Fibroblast of skin of left biceps (primary cell): Measurements from ENCODE around the gene PIPOX.

Source experiments
- DNase-seq, 2 experiments: peaks; one replicate each; pipeline ENCODE4 v3.0.0-alpha.2; 2013; ENCODE audit warnings: low read depth in 2 of 2

PIPOX gene

DNA sequence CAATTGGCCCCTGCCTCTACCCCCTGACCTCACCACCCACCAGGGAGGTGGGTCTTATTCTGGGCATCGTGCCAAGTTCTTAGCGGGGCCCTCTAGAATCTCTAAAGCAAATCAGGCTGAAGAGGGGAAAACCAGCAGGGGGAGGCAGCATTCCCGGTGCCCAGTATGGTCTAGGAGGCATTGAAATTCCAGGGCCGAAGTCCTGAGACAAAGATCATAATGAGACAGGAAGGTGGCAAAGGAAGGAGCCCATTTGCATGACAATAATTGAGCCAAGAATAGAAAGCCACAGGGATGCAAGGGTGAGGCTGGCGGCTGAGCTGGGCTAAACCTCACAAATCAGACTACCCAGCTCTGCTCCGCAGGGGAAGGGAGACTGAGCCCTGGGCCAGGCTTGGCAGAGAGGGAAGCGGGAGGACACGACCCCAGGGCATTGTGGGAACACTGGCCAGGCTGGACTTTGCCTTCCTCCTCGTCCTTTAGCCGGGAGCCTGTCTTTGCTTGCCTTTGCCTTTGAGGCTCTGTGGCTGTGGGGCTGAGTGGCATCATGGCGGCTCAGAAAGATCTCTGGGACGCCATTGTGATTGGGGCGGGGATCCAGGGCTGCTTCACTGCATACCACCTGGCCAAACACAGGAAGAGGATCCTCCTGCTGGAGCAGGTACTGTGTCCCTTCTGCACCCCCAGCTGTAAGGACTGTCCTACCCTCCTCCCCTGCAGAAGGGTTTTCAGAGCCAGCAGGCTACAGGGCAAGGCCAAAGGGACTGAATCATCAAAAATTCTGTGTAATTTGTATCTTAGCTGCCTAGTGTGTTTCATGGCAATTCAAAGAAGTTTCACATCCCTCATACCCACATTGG, at the start of gene PIPOX:
Gene PIPOX (plus strand): TSS at position 463 of the 860 bp plus-strand sequence. CDS start 85 bp downstream, at position 548.
- no peak for DNase-seq

DNA sequence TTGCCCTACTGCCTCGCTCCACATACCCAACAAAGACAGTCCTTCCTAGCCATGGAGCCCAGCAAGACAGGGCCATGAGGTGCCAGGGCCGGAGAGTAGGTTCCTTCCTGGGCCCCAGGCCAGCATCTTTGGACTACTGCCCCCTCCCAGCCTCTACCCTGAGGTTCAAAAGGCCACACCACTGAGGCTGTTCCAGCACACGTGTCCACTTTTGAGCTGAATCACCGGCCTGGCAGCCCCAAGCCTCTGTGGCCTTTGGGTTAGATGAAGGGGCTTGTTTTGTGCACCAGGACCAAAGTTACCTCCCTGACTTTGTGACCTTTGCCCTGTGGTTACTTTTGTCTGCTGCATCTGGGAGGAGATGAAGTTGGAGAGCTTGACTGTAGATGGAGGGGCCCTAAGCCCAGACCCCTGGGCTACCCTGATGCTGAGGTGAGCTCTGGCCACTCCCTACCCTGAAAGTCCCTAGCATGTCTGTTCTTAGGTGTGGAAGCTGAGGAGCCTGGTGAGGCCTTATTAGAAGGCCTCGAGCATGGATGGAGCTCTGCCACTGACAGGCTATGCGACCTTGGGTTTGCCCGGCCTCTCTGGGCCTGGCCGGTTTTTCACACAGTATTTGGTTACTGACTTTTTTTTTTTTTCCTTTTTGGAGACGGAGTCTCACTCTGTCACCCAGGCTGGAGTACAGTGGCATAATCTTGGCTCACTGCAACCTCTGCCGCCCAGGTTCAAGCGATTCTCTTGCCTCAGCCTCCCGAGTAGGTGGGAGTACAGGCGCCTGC, 49.1 kb upstream of the PIPOX start:
- no peak for DNase-seq

- DNase-seq, result no peak
Measured at GRCh38 chr17:28996554-28997096, 46.3 kb upstream of the PIPOX start.

DNA sequence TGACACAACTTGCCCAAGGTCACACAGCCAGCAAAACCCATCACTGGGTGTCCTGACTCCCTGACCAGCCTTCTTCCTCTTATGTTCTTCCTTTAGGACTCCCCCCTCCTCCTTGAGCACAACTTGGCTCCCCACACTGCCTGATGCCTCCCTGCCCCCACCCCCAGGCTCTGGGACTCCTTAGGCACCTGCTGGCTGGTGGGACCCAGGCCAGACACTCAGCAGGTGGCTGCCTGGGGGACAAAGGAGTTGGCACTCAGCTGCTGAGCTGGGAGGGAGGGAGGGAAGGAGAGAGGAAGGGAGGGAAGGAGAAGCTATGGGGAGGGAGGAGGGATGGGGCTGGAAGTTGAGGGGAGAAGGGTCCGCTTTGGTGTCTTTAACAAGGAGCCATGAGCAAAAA, 45.1 kb upstream of the PIPOX start:
- no peak for DNase-seq

- DNase-seq, result no peak
Measured at GRCh38 chr17:28999206-28999605, 43.7 kb upstream of the PIPOX start.

GRCh38 chr17:29000973-29001372, 42.0 kb upstream of the PIPOX start:
- no peak for DNase-seq

- no peak for DNase-seq
Measured at GRCh38 chr17:29002811-29003210, 40.1 kb upstream of the PIPOX start.

DNA sequence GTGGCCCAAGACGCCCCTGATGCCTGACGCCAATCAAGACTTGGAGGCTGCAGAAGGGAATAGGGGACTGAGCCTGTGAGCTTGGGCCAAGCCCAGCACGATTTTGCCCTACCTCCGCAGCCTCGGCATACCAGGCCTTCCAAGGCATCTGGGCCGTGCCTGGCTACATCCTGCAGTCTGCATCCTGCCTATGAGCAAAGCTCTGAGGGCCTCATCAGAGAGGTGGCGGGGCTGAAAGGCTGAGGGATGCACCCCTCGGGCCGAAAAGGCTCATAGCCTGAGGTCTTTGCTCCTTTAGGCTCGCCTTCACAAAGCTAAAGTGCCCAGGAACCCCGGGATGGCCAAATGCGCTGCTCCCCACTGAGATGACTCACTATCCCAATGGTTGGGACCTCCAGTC, 39.7 kb upstream of the PIPOX start:
- no peak for DNase-seq

DNA sequence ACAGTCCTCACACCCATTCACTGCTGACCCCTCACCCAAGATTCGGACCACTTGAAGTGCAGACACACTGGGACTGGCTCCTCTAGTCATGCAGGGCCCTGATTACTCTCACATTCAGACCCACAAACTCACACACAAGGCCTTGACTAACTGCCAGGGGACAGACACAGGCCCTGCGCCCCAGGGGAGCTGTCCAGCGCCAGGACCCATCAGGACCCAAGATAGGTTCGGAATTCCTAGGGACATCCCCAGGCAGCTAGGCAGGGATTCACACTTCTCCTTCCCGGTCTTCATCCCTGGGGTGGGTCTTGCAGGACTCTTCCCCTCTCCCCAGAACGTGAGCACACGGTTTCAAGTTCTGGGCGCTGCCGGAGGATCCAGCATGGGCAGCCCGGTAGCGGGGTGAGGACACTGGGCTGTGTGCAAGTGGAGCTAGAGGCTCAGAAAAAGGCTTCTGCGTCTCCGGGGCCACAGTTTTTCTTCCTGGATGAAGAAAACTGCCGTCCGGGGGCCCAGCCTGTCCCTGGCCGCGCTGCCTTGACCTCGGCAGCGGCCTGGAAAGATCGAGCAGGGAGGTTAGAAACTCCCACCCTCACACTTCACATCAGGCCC, 38.8 kb upstream of the PIPOX start:
- no peak for DNase-seq

- peak; percentile 7 to 8 for DNase-seq
Measured at GRCh38 chr17:29005936-29006511, 36.9 kb upstream of the PIPOX start, which contains the start of gene SEZ6. TSS of gene SEZ6 (minus strand) at chr17:29006033. CDS start at chr17:29005869, 164 bp downstream.

DNA sequence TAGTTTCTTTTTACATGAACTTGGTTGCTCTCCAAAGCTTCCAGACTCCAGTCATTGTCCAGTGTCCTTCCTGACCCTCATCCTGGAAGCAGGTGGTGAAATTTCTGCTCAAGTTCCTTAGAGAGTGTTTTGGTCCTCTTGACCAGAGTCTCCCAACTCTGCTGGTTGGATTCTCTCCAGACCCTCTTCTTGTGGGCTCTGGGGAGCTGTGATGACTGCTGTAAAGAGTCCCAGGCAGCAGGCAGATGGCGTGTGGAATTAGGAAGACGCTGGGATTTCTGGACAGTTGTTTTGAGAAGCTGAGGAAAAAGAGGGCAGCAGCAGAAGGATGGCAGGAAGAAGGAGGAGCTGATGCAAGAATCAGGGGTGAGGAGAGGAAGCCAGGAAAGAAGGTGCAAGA, 35.5 kb upstream of the PIPOX start:
- DNase-seq, result no peak

DNA sequence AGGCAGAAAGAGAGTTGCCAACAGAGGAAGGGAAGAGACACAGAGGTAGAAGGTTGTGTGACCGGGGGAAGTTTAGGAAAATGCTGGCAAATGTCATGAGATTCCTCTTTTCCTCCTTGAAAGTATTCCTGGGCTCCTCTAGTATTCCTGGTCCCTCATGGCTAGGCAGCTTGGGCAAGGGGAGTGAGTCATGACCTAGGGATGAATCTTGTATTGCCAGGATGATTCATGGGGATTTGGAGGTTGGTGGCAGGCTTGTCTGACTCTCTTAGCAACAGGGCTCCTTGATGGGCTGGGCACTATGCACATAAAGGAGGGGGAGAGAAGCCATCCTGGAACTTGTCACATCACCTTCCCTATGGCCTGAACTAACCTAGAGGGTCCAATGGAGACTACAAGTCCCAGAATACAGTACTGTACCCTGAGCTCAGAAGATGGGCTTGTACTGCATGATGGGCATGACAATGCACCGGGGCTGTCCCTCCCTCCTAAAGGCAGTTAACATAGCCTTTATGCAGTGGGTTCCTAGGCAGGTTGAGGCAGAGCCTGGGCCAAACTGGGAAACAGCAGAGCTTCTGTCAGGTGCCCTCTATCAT, 35.0 kb upstream of the PIPOX start:
- no peak for DNase-seq

DNA sequence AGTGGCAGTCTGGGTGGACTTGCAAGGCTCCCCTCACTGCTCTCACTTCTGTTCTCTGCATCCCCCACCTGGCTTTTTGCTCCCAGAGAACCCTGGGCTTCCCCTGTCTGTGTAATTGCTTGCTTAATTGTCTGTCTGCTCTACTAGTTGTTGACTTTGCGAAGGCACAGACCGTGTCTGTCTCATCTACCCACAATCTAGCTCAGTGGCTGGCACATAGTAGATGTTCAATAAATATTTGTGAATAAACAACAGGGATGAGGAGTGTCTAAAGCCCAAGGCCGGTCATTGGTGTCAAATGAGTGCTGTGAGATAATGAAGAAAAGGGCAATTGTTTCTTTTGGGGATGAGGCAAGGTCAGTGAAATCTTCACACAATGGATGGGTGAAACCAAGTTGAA, 34.4 kb upstream of the PIPOX start:
- no peak for DNase-seq

DNA sequence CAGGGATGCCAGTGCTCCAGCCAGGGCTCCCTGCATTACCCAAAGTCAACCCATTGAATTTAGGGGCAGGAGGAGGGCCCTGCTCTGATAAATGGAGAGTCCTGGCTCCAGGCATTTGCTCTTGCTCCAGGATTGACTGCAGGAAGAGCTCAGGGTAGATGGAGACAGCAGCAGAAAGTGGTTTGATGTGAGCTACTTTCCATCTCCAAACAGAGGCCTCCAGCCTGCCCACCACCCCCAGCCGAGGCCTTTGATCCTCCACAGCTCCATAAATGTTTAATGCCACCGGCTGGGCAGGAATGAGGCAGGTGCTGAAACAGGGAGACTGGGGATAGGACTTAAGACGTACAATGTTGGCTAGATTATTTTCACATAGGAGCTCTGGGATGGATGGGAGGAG, 32.8 kb upstream of the PIPOX start:
- no peak for DNase-seq

GRCh38 chr17:29010586-29010985, 32.4 kb upstream of the PIPOX start:
- no peak for DNase-seq

- DNase-seq, result no peak
Measured at GRCh38 chr17:29012535-29012934, 30.4 kb upstream of the PIPOX start.

- no peak for DNase-seq
Measured at GRCh38 chr17:29014716-29015115, 28.2 kb upstream of the PIPOX start.

GRCh38 chr17:29016345-29017210, 26.4 kb upstream of the PIPOX start:
- no peak for DNase-seq

DNA sequence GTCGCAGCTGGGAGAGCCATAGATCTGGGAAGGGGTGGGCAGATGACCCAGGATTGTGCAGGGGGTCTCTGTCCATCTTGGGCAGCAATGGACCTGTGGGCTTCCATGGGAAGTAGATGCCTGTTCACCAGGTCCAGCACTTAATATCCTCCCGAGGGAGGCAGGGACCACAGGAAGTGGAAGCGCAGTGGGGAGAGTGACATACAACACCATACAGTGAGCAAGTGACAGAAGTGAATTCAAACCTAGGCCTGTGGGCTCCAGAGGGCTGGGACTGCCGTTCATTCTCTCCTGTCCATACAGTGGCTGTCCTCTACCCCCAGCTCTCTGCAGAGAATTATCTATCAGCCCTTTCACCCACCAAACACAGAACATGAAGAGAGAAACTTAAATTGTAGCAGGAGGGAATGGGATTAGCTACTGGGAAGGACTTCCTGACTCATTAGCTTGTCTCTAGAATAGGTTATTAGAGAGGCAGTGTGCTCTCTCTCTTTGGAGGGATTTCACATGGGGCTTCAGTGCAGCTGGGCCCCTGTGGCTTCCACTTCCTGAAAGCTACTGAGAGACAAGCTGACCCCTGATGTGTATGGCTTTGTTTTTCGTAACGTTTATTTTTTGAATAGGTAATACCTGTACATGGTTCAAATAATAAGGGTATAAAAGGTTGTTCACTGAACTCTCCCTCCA, 24.0 kb upstream of the PIPOX start:
- DNase-seq, result no peak
